GM19240 (cell line): Measurements from ENCODE around the gene MYRIP.
"Not testable (repeated sequence)": the region's sequence is repeated elsewhere in the genome, so short reads cannot be mapped to it uniquely, and the experiment has no call there.

Experiments used
- DNase-seq: peaks from one replicate; pipeline ENCODE4 v3.0.0; 2011; ENCODE audit warnings: low spot score; ENCODE audit not compliant: insufficient read length

The MYRIP gene

DNA sequence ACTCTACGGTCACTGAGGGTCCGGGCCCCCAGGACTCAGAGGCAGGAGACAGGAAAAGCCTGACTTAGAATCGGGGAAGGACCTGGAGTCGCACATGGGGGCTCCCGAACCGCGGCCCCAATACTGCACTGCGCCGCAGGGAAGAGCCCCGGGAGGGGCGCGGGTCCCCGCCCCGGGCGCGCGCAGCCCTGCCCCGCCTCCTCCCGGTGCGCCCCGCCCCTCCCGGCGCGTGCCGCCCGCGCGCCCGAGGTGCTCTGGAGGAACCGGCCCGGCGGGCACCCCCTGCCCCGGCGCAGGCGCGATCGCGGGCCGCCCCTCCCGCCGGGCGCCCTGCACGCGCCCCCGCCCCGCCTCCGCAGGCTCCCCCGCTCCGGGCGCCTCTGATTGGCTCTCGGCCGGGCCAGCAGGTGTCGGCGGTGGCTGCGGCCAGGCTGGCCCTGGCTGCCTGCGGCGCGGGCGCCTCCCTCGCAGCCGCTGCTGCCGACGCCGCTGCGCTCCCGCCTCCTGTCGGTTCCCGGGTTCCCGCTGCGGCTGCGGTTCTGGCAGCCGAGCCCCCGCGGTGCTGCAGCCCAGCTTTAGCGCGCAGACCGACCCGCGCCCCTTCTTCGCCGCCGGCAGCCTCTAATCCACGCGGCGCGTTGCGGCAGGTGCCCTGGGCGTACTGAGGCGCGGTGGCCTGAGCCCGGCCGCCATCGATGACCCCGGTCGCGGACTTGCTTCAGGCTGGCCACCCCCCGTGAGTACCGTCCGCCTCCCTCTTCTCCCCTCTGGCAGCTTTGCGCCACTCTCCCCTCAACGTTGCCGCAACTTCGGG lies at the start of gene MYRIP:
Gene MYRIP, plus strand, starts transcription at position 429 of the 814 bp plus-strand sequence. CDS start 91,208 bp downstream, outside the sequence.
- DNase-seq = peak; percentile 23

DNA sequence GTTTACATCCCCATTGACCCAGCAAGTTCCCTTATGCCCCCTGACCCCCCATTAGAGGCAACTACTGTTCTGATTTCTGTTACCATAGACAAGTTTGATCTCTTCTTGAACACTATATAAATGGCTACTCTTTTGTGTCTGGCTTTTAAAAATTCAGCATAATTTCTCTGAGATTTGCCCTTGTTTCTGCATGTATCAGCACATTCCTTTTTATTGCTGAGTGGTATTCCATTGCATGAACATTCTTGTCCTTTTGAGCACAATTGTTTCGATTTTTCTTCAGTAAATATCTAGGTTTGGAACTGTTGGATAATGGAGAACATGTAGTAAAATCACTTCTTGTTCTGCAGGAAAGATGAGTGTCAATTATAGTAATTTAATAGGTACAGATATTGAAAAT lies 49.1 kb upstream of the MYRIP start:
- DNase-seq = no peak

DNA sequence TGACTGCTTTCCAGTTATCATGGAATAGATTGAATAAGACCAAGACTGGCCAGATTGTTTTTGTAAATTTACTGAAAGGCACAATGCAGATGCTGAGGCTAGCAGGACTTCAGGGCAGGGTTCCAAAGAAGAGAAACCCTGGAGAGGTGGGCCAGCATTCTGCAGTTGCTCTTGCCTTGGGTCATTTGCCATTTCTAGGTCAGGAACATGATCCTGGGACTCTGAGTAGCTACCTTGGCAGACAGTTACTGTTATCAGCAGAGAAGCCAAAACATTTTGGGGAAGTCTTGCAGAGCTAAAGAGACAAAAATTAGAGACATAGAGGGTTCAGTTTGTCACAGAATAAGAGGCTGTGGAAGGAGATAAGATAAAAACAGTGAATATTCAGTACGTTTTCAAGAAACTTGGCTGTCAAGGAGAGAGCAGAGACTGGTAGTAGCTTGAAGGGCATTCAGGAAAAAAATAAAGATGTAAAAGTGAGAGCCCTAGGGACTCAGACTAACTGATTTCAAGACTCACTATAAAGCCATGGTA lies 46.8 kb upstream of the MYRIP start:
- no peak for DNase-seq

DNA sequence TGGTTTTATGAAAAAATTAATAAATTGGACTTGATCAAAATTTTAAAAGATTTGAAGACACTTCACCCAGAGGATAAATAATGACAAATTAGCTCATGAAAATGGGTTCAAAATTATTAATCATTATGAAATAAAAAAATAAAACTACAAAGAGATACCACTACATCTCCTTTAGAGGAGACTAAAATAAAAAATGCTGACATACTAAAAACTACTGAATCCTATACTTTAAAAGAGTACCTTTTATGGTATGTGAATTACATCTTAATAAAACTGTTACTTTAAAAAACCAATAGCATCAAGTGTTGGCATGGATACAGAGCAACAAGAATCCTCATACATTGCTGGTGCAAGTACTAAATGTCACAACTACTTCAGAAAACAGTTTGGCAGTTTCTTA lies 46.0 kb upstream of the MYRIP start:
- no peak for DNase-seq

DNA sequence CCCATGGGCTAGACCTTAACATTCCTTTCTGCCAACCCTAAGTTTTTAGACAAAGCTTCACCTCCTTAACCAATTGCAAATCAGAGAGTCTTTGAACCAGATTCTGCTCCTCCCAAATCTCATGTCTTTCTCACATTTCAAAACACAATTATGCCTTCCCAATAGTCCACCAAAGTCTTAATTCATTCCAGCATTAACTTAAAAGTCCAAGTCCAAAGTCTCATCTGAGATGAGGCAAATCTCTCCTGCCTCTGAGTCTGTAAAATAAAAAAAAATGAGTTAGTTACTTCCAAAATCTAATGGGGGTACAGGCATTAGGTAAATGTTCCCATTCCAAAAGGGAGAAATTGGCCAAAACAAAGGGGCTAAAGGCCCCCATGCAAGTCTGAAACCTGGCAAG lies 43.8 kb upstream of the MYRIP start:
- DNase-seq = no peak

DNA sequence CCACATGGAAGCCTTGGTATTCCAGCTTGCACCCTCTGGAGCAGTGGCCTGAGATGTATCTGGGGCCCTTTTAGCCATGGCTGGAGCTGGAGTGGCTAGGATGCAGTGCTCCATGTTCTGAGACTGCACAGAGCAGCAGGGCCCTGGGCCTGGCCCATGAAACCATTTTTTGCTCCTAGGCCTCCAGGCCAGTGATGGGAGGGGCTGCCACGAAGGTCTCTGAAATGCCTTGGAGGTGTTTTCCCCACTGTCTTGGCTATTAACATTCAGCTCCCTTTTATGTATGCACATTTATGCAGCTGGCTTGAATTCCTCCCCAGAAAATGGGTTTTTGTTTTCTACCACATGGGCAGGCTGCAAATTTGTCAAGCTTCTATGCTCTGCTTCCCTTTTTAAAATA lies 43.0 kb upstream of the MYRIP start:
- no peak for DNase-seq

DNA sequence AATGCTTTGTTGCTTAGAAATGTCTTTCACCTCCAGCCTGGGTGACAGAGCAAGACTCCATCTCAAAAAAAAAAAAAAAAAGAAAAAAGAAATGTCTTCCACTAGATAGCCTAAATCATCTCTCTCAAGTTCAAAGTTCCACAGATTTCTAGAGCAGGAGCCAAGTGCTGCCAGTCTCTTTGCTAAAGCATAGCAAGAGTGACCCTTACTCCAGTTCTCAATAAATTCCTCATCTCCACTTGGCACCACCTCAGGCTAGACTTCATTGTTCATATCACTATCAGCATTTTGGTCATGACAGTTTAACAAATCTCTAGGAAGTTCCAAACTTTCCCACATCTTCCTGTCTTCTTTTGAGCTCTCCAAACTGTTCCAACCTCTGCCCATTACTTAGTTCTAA lies 42.5 kb upstream of the MYRIP start:
- DNase-seq = not testable (repeated sequence)

DNA sequence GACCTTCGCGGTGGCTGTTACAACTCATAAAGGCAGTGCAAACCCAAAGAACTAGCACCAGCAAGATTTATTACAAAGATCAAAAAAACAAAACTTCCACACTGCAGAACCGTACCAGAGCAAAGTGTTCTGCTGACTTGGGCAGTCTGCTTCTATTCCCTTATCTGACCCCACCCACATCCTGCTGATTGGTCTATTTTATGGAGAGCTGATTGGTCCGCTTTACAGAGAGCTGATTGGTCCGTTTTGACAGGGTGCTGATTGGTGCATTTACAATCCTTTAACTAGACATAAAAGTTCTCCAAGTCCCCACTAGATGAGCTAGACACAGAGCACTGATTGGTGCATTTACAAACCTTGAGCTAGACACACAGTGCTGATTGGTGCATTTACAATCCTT lies 31.2 kb upstream of the MYRIP start:
- DNase-seq = not testable (repeated sequence)

DNA sequence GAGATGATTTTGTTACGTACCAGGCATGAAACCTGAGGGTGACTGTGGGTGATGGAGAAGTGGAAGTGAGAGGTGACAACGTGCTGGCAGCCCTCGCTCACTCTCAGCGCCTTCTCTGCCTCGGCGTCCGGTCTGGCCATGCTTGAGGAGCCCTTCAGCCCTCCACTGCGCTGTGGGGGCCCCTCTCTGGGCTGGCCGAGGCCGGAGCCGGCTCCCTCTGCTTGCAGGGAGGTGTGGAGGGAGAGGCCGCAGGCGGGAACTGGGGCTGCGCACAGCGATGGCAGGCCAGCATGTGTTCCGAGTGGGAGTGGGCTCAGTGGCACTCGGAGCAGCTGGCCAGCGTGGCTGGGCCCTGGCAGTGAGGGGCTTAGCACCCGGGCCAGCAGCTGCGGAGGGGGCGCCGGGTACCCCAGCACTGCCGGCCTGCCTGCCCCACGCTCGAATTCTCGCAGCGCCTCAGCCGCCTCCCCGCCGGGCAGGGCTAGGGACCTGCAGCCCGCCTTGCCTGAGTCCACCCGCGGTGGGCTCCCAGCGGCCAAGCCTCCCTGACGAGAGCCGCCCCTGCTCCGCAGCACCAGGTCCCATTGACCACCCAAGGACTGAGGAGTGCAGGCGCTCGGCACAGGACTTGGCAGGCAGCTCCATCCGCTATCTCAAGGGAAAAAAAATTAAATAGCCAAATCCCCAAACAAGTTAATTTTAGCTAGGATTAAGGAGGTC lies 29.7 kb upstream of the MYRIP start:
- no peak for DNase-seq

DNA sequence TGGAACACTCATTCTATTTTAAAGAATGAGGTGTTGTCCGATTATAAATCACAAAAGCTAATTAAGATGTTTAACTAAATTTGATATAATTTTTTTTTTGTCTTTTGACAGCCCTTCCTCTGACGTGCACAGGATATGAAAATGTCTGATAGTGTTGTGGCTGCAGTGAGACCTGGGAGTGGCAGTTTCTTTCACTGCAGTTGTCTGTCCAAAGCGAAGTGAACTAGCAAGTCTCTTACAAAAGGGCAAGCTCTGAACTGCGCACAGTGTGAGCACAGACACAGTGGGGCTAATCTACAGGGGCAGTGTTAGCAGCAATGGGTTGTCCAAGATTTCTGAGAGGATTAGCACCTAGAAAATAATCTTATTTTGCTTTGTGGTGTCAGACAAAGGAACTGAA lies 29.1 kb upstream of the MYRIP start:
- DNase-seq = no peak

DNA sequence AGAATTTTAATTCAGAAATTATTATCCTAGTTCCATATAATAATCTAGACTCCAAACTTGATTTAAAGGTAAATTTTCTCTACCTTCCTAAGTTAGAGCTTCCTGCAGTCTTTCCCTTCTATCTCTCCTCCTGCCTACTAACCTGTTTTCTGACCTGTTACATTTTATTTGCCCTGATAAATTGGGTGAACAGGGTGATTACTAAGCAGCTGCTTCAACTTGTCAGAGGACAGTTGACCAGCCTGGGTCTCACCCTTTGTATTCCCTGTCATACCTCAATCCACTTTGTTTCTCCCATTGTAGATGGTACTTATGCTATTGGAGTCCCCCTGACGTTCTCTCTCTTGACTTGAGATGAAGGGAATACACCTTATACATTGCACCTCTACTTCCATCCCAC lies 28.4 kb upstream of the MYRIP start:
- no peak for DNase-seq

DNA sequence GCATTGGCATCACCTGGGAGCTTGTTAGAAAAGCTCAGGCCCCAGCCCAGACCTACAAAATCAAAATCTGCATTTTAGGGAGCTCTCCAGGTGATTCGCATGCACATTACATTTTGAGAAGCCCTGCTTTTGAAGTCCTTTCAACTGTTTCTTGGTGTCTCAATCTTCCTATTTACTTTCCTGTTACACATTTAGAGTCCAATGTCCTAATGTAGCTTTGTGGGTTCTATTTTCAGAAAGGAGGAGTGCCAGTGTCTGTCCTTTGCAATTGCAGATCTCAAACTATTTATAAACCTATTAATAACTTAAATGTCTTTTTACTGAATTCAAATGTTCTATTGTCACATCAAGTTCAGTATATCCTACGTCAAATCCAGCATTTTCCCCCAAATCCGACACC lies 27.8 kb upstream of the MYRIP start:
- DNase-seq = no peak

DNA sequence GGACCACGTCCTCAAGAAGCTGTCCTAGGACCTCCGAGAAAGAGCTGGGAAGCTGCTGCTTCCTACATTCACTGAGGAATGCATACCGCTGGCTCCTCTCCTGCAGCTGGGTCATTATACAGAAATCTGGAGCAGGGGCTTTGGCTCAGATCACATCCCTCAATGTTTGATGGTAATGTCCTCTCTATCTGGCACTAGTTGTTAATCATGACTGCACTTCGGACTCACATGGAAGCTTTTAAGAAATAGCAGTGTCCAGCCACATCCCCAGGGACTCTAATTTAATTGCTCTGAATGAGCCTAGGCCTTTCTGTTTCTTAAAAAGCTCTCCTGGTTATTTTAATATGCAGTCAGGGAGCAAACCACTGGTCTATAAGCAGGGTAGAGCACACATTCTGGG lies 25.7 kb upstream of the MYRIP start:
- no peak for DNase-seq

DNA sequence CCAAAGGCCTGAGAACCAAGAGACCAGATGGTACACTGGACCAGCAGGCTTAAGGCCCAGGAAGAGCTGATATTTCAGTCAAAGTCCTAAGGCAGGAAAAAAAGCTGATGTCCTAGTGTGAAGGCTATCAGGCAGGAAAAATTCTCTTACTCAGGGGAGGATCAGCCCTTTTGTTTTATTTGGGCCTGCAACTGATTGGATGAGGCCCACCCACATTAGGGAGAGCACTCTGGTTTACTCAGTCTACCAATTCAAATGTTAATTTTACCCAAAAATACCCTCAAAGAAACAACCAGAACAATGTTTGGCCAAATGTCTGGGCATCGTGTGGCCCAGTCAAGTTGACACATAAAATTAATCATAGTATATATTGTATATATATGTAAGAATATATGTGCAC lies 24.5 kb upstream of the MYRIP start:
- no peak for DNase-seq

DNA sequence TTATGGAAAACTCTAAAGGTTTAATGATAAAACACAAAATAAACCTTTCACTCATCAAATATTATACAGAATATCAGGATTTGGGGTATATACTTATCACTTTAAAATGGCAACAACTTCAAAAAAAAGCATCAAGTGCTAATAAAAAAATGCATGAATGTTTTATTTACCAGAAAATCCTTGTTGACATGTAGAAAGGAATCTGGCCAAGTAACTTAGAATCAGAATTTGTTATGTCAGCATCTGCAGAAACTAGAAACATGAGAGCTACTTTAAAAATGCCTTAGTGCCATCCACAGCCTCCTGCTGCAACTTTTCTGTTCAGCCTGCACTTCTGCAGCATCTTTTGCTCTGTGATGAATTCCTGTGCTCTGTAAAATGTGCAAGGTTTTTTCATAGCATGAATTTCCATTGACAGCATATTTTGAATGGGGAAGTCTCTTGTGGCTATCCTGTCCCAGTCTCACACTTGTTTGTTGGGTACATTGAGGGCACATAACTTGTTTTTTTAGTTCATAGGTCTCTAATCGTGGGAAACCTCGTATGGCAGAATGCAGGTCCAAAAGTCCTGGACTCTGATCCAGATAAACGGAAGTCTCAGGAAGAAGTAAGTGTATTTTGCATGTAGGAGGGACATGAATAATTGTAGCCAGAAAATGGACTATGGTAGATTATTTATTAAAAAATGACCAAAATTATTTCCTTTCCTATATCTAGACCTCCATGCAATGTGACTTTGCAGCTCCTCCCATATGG lies 21.1 kb upstream of the MYRIP start:
- DNase-seq = no peak

DNA sequence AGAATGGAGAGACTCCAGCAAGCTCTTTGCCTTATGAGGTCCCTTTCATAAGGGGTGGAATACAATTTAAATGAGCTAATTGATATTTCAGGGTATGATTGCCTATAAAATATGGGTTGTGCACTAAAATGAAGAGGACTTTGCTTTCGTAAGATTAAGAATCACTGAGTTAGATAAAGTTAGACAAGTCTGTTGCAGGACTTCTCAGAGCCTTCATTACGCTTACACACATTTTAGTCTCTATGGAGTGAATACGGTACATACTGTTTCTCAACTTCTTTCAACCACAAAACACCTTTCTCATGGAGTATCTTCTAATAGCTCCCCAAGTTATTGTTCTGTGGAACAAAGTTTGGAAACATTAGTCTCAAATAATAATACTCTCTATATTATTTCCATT lies 17.8 kb upstream of the MYRIP start:
- no peak for DNase-seq

DNA sequence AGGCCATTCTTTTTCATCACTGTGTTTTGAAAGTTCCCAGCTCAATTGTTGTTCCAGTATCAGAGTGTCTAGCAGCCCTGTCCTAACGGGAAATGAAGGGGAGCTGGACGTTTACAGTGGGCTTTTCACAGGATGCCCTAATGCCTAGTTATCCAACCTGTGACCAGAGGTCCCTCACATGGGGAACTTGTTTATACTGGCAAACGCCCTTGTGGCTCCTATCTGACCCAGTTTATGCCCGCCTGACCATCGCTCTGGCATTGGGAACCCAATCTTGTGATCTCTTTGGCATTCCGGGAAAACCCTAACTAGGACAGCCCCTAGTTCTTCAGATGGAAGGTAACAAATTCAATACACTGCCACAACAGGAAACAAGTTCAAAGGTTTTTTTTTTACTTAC lies 14.5 kb upstream of the MYRIP start:
- no peak for DNase-seq

DNA sequence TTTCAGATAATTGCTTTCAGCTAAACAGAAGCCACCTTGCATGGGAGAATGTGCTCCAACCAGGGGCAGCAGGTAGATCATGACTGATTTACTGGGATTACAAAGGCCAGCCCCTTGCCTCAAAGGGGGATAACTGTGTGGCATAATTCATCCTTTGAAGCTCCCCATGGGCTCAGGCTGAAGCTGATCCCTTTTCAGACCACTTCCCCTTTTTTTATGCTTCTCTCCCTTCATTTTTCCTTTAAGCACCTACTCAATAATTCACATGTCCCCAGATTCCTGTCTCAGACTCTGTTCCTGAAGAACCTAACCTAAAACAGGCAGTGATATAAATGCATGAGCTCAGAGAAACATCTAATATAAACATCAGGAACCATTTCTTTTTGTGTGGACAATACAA lies 8.2 kb upstream of the MYRIP start:
- DNase-seq = no peak

DNA sequence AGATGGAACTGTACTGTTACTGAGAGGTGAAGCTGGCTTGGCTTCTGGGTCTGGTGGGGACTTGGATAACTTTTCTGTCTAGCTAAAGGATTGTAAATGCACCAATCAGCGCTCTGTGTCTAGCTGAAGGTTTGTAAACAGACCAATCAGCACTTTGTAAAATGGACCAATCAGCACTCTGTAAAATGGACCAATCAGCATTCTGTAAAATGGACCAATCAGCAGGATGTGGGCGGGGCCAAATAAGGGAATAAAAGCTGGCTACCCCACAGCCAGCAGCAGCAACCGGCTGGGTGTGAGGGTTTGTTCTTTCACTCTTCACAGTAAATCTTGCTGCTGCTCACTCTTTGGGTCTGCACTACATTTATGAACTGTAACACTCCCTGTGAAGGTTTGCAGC lies 6.9 kb upstream of the MYRIP start:
- not testable (repeated sequence) for DNase-seq

DNA sequence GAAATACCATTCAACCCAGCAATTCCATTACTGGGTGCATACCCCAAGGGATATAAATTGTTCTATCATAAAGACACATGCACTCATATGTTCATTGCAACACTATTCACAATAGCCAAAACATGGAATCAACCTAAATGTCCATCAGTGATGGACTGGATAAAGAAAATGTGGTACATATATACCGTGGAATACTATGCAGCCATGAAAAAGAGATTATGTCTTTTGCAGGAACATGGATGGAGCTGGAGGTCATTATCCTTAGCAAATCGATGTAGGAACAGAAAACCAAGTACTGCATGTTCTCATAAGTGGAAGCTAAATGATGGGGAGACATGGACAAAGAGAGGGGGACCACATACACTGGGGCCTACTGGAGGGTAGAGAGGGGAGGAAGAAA lies 5.5 kb upstream of the MYRIP start:
- no peak for DNase-seq

DNA sequence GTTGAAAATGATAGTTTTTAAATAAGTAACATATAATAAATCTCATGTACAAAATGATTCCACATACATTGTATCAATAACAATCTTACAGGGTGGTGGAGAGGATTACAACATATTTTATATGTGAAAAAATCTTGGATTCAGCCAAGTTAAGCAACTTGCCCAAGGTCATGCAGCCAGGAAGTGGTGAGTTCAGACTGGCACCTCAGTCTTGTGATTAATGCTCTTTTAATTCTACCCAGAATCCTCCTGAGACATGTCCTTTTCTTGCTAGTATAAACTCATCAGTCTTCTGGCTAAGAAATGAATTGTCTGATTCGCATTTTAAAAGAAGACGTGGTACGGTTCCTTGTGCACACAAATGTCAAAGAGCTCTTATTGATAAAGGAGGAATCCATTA lies 4.5 kb upstream of the MYRIP start:
- DNase-seq = no peak

DNA sequence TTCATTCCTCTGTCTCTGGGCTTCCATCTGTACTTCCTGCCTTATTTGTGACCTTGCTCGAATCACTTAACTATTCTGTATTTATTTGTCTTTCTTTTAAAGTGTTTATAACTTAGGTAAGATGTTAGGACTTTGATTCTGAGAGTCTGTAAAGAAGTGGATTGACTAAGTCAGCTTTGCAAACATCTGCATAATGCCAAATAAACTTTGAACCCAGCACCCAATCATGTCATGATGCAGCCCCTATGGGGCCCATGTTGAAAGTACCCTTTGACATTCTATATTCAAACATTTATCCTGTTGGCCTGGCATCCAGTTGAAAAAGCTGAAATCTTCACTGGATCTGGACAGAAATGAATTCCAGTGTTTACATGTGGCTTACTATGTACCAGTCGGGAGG lies 3.8 kb upstream of the MYRIP start:
- DNase-seq = no peak
